HL-60 (cell line): ENCODE results near the gene SLC7A1.

Experiments
- CTCF ChIP-seq: IDR thresholded peaks from one replicate; pipeline ENCODE4 v1.5.1; 2011; ENCODE audit warnings: low read length, control low read depth, inconsistent platforms; ENCODE audit not compliant: insufficient read depth
- GABPA ChIP-seq: IDR thresholded peaks from 2 replicates; pipeline ENCODE4 v1.6.1; 2012; ENCODE audit warnings: low read depth
- POLR2AphosphoS5 ChIP-seq: IDR thresholded peaks from 2 replicates; pipeline ENCODE4 v1.6.1; 2012; ENCODE audit warnings: low read depth
- REST ChIP-seq: IDR thresholded peaks from 2 replicates; pipeline ENCODE4 v1.6.1; 2012; ENCODE audit warnings: low read depth; ENCODE audit not compliant: insufficient replicate concordance

GRCh38 chr13:29499506-29500165 lies 95.9 kb downstream of the SLC7A1 start:
- no peak for TF ChIP-seq CTCF
- no peak for TF ChIP-seq REST
- no peak for TF ChIP-seq POLR2AphosphoS5
- TF ChIP-seq GABPA = no peak
